ENCODE measurements around the gene GAP43.

Gene GAP43

GRCh38 chr3:115662356-115662755, 39.0 kb downstream of the GAP43 start:
- DNase-seq (ENCODE audit: low spot score): no peak

DNA sequence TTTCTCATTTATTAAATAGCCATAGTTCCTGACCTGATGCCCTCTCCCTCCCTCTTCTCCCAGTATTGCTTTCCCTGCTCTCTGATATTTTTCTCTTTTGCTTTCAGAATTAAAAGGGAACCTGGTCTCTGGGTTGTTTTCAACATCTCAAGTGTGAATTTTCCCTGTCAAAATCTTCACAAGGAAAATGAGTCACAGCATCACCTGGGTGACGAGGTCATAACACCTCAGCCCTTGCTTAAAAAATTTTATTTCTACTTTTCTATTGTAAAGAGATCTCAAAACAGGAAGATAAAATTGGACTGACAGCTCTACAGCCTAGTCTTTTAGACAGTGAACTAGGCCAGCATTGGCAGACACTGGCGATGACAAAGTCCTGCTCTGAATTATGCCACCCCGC, 40.1 kb downstream of the GAP43 start:
- DNase-seq (ENCODE audit: low spot score): no peak

- no peak for DNase-seq (ENCODE audit: low spot score)
These were observed 42.8 kb downstream of the GAP43 start for GRCh38 chr3:115666081-115666480.

DNA sequence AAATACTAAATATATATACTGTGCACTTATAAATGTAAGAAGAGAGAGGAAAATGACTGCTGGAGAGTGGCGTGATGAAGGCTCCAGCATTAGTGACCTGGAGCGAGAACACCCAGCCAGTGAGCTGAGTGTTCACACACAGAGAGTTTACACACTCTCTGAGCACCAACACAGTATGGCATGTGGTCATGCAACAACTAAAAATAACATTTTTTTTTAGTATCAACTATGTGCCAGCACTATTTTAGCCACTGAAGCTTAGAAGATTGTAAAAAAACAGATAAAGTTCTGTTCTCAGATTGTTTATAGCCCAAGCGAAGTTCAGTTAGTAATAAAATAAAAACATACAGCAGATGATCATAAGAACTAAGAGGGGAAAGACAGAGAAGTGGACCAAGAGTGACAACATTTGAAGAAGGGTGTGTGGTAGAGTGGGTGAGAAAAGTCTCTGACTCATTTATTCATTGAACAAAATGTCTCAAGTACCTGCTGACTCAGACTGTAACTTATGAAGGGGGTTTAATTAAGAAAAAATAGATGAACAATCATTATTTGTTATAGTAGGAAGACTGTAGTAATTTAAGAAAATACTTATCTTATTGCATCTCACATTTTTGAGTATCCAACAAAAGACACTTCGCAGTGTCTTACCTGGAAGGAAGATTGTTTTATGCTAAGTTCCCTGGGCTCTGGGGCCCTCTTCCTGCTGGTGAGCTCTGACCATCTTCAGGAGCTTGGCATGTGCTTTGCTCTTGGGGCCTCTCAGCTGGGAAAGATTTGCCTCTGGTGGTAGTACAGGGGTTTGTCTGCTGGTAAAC, 43.8 kb downstream of the GAP43 start:
- DNase-seq (ENCODE audit: low spot score): no peak

DNA sequence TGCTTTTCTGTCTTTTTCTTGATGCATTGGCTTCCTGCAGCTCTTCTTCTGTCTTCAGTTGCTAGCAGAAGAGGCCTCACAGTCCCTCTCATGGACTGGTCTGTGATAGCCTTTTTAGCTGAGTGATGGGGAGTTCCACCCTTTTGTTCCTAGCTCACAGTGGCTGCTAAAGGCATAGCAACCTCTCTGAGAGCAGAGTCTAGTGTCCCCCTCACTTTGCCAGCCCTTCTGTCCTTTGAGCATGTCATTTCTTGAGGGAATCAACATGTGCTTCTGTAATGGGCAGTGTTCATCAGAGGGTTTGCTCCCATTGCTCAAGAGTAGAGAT, 44.4 kb downstream of the GAP43 start:
- no peak for DNase-seq (ENCODE audit: low spot score)

DNA sequence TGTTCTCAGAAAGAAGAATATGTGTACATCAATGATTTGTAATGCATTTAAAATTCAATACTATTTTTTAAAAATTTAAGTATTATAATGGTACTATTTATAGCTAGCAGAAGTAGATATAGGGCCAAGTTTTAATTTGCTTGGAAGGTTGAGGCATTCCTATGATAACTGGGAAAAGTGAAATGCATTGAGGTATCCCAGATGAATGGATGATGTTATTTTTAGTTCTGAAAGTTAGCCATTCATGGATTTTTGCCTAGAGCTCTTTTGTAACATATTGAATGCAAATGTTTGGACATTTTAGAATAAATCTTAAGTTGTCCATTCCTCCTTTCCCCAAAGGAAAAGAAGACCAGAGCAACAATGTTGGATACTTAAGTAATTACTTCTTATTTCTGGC, 47.6 kb downstream of the GAP43 start:
- no peak for DNase-seq (ENCODE audit: low spot score)

DNA sequence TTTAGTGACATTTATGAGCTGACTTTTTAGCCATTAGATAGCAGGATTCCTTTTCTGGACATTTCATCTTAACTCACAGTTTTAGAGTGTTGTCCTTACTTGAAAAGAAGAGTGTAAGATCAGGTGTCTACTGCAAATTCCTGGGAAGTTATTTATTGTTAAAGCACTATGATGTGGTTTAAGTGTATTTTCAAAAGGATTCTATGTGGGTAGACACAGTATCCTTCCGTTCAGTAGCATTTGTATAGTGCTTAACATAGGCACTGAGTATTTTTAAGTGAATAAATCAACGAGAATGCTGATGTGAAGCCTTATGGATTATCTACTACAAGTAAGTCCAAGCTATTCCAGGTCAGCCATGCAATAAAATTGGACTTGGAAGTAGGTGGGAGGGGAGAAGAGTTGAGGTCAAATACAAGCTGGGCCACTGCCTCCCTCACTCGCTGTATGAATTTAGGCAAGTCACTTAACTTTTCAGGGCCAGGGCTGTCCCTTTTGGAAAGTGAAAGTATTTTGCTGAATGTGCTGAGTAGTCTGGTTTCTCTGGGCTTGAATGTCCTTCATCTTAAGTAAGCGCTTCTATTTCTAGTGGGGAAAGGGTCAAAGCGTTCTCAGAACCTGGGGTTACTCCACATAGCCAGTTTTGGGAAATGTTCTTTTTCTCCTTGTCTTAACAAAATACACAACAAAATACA, 48.6 kb downstream of the GAP43 start:
- DNase-seq (ENCODE audit: low spot score): no peak

GRCh38 chr3:115673881-115674280, 50.6 kb downstream of the GAP43 start:
- DNase-seq (ENCODE audit: low spot score): no peak

DNA sequence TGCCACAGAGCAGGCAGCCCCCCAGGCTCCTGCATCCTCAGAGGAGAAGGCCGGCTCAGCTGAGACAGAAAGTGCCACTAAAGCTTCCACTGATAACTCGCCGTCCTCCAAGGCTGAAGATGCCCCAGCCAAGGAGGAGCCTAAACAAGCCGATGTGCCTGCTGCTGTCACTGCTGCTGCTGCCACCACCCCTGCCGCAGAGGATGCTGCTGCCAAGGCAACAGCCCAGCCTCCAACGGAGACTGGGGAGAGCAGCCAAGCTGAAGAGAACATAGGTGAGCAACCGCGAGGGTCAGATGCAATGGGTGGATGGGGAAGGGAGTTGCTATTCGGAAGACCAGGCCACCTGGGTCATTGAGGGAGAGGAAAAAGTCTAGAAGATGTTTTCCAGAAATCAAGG, 53.0 kb downstream of the GAP43 start:
- no peak for DNase-seq (ENCODE audit: low spot score)

GRCh38 chr3:115680803-115681345, 57.6 kb downstream of the GAP43 start:
- no peak for DNase-seq (ENCODE audit: low spot score)

GRCh38 chr3:115681736-115682135, 58.4 kb downstream of the GAP43 start:
- DNase-seq (ENCODE audit: low spot score): no peak

- no peak for DNase-seq (ENCODE audit: low spot score)
These were observed 60.0 kb downstream of the GAP43 start for GRCh38 chr3:115683305-115683704.

DNA sequence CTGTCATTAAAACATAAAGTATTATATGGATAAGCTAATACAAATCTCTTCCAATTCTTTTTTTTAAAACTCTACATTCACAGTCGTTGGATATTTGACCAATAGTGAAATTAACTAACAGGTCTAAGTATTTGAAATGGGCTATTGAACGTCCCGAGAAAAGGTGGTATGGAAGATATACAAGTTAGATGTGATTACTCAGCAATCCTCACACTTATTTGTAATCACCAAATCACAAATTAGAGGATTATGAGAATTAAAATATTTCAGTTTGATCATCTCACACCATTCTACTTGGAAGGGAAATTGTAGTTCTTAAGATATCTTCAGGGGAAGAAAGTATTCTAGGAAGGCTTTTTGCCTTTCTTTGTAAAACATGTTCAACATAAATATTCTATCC, 60.5 kb downstream of the GAP43 start:
- DNase-seq (ENCODE audit: low spot score): no peak

- DNase-seq (ENCODE audit: low spot score): no peak
These were observed 61.8 kb downstream of the GAP43 start for GRCh38 chr3:115685097-115685496.

GRCh38 chr3:115687721-115688120, 64.4 kb downstream of the GAP43 start:
- DNase-seq (ENCODE audit: low spot score): no peak

- no peak for DNase-seq (ENCODE audit: low spot score)
These were observed 65.1 kb downstream of the GAP43 start for GRCh38 chr3:115688418-115688817.

- no peak for DNase-seq (ENCODE audit: low spot score)
These were observed 66.6 kb downstream of the GAP43 start for GRCh38 chr3:115689928-115690327.

- DNase-seq (ENCODE audit: low spot score): no peak
These were observed 68.7 kb downstream of the GAP43 start for GRCh38 chr3:115691964-115692363.

DNA sequence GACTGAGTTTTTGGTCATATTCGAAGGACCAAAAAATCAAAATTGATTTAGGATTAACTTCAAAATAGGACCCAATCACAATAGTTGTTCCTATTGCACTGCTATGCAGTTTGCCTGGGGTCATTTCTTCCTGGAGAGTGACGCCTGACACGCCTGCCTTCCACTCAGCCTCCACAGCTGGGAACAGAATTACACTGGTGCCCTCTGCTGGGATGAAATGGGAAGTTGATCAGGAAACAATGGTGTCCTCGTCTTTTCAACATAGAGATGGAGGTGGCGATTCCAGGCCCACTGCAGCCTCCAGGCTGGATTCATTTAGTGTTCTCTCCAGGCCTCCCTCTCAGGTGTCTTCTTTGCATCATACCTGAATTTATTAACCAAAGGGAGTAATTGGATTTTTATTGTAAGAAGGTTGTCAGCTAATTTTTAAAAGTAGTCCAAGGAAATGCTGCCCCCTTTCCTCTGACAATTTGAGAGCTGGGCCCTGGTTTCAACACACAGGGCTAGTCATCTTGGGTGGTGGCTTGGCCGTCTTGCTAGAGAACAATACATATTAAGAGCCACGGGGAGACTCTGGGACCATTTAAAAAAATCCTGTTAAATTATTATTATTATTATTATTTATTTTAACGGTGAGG, 69.7 kb downstream of the GAP43 start:
- peak; percentile 90 for DNase-seq (ENCODE audit: low spot score)

GRCh38 chr3:115693868-115694267, 70.6 kb downstream of the GAP43 start:
- DNase-seq (ENCODE audit: low spot score): peak; percentile 86

DNA sequence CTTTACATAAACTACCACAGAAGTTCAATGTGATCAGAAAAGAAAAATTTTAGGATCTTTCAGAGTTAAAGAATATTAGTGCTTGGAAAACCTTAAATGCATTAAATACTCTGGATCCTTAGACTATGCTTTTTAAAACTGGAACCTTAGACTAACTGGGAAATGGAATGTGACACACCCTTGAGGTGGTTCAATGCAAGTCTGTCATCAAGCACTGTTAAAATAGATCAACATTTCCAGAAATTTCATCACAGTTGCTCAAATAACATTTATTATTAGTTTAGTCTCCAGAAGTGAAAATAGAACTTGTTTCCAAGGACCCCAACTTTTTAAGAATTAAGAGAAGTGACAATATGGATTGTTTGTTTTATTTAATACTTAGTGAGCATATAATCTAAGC, 71.8 kb downstream of the GAP43 start:
- DNase-seq (ENCODE audit: low spot score): no peak

DNA sequence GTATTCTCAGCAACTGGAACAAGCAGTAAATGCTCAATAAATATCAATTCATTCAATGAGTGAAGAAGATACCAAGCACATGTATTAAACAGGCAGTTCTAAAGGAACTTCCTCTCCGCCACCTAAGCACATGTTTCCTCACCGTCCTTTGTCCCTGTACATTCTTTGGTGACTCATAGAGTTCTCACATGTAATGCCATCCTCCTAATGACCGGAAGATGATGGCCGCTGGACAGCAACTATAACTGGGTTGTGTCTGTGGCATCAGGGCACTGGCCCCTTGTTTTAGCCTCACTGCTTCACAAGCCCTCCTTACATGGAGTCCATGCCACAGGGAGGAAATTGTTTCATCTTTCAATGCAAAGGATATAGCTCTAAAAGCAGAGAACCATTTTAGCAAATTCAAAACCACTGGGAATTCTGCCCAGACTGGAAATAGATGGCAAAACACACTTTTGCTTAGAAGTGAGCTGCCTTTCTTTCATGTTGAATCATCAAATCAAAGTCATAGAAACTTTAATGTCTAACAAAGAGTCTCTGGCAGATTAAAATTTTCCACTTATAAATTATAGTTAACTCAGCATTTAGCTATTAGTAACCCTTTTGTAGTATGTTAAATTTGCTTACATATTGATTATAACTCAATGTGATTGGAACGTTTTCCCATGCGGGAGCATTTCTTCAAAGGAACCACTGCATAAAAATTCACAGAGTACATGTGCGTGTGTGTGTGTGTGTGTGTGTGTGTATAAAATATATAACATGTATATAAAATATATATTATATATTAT, 74.1 kb downstream of the GAP43 start:
- no peak for DNase-seq (ENCODE audit: low spot score)

Measured in SK-N-DZ (cell line).